ENCODE measurements around the gene CSTB. TPM values are rescaled to one million over a fixed set of nuclear protein-coding genes. Genes with fewer than 3 reads are reported as not detected.

Gene CSTB
- total and polyA plus RNA-seq, 2 donors (not counting 3 experiments of a cell fraction or from before 2014, with no cell fraction given): 65.8 to 83.7 TPM

GRCh38 chr21:43731476-43731875 is 44.6 kb downstream of the CSTB start:
- Histone ChIP-seq H3K36me3 (ENCODE audit: control insufficient read depth in 2 of 2, extremely low read depth in 1 of 2, insufficient read depth in 2 of 2, low read length in 2 of 2) (no peaks in the 10 kb centered on the region), H2AFZ (ENCODE audit: low read depth, low read length) (no peak overlapping the region), H3K9ac (replicated peaks; ENCODE audit: extremely low read depth, insufficient read depth, low read length) (no peak overlapping the region), H4K20me1 (replicated peaks; ENCODE audit: control insufficient read depth, extremely low read depth, insufficient read depth, low read length) (no peaks in the 10 kb centered on the region), H3K27ac (ENCODE audit: insufficient read depth, low read depth, low read length) (no peak overlapping the region), H3K79me2 (ENCODE audit: control insufficient read depth, insufficient read depth, low read length) (peaks cover 29% of the 10 kb centered on the region), H3K4me1 (ENCODE audit: control insufficient read depth, extremely low read depth, insufficient read depth, low read length) (peaks cover 27% of the 10 kb centered on the region), H3K27me3 (ENCODE audit: control insufficient read depth in 2 of 2, insufficient read depth in 2 of 2, low read length in 2 of 2) (no peaks in the 10 kb centered on the region), H3K4me3 (replicated peaks in 1 of 3; ENCODE audit: insufficient read depth in 1 of 3, low read depth in 1 of 3, low read length in 3 of 3) (no peak overlapping the region), H3K9me3 (replicated peaks; ENCODE audit: control insufficient read depth, insufficient read depth, low read length) (no peaks in the 10 kb centered on the region), H3K9me1 (replicated peaks; ENCODE audit: control insufficient read depth, extremely low read depth, insufficient read depth, low read length) (no peaks in the 10 kb centered on the region), H3K4me2 (ENCODE audit: insufficient read depth, low read length) (no peak overlapping the region)
- FAIRE-seq (no peak), DNase-seq (ENCODE audit: low read depth, low spot score) (no peak)
- ChIA-PET CTCF (no interaction called here), POLR2A (no interaction called here)
- dilution Hi-C loops (cut with MboI; ENCODE audit: extremely low pct_ligation_motif_present, low sequenced_read_pairs): no loop called here
- BruUV-seq (replicated peaks): no TSS peak
- intact Hi-C loops (cut with micrococcal nuclease): no loop called here
- TF ChIP-seq MAX (IDR thresholded peaks at IDR 0.05; ENCODE audit: insufficient read depth, insufficient read length) (no peak), CTCF (IDR thresholded peaks at IDR 0.05; ENCODE audit: extremely low read depth in 1 of 2, insufficient read depth in 1 of 2, low read depth in 1 of 2, low read length in 2 of 2) (no peak), MYC (IDR thresholded peaks at IDR 0.05; ENCODE audit: low read depth, low read length) (no peak), JUN (IDR thresholded peaks at IDR 0.05; ENCODE audit: borderline replicate concordance, insufficient read depth, insufficient read length, low read depth) (no peak), POLR2AphosphoS5 (IDR thresholded peaks at IDR 0.05; ENCODE audit: insufficient read depth, low read depth, low read length) (no peak), FOS (IDR thresholded peaks at IDR 0.05; ENCODE audit: borderline replicate concordance, insufficient read depth, low read length) (no peak), POLR2A (IDR thresholded peaks at IDR 0.05; ENCODE audit: low read depth, low read length) (no peak), EZH2 (IDR thresholded peaks at IDR 0.05; ENCODE audit: borderline replicate concordance, low read depth, low read length, severe bottlenecking) (no peak), GATA2 (IDR thresholded peaks at IDR 0.05; ENCODE audit: insufficient read depth, insufficient read length, low read depth, low read length) (no peak)
